SK-N-SH (cell line): ENCODE measurements around the gene TSHZ2. TPM values are rescaled to one million over a fixed set of nuclear protein-coding genes. Genes with fewer than 3 reads are reported as not detected.

Source experiments
- CTCF ChIA-PET: fragments of 300-600, 350-600 bp; formaldehyde crosslinking; extraction: SDS; loops from one replicate; lab custom pipeline; 2021; lab: Yijun Ruan, JAX
- POLR2A ChIA-PET: fragments of 350-600 bp; sonication (Branson Sonifier 250); formaldehyde crosslinking; extraction: SDS; loops from one replicate; lab custom pipeline; 2020; ENCODE audit warnings: antibody characterized with exemption, inconsistent platforms; lab: Yijun Ruan, JAX
- DNase-seq: peaks from one replicate; pipeline ENCODE4 v3.0.0; 2012
- H2AFZ ChIP-seq: fragments of 200-600 bp; sonication (generic); 2 replicates; pipeline ENCODE4 v1.8.1; 2016; ENCODE audit warnings: antibody characterized with exemption, mild to moderate bottlenecking, low read depth
- H3F3A ChIP-seq: fragments of 200-600 bp; sonication (generic); replicated peaks from 2 replicates; pipeline ENCODE3; 2016; ENCODE audit warnings: antibody characterized with exemption, mild to moderate bottlenecking; ENCODE audit not compliant: insufficient read depth
- H3K27ac ChIP-seq, 2 experiments: fragments of 200-500 bp in 1 of 2; fragments of 200-600 bp in 1 of 2; sonication (Bioruptor generic) in 1 of 2; sonication (generic), shearing (Covaris generic) in 1 of 2; 2 replicates each; pipeline versions ENCODE4 v1.5.1 to v1.6.1; 2014 to 2016; ENCODE audit warnings: low read depth in 2 of 2, inconsistent platforms in 1 of 2, low read length in 1 of 2, mild to moderate bottlenecking in 1 of 2, mixed read lengths in 1 of 2
- H3K27me3 ChIP-seq: fragments of 200-600 bp; sonication (generic), shearing (Covaris generic); 2 replicates; pipeline ENCODE4 v1.6.1; 2016; ENCODE audit warnings: mixed run types; ENCODE audit not compliant: insufficient read depth
- H3K36me3 ChIP-seq, 2 experiments: fragments of 200-500 bp in 1 of 2; fragments of 200-600 bp in 1 of 2; sonication (Bioruptor generic) in 1 of 2; sonication (generic) in 1 of 2; replicated peaks in 1 of 2; 2 replicates each; pipeline versions ENCODE3 to v1.5.1; 2014 to 2016; ENCODE audit warnings: low read length in 1 of 2, mild to moderate bottlenecking in 1 of 2; ENCODE audit not compliant: insufficient read depth in 2 of 2, control insufficient read depth in 1 of 2
- H3K4me1 ChIP-seq, 2 experiments: fragments of 200-500 bp in 1 of 2; fragments of 200-600 bp in 1 of 2; sonication (Bioruptor generic) in 1 of 2; sonication (generic), shearing (Covaris generic) in 1 of 2; 2 replicates each; pipeline versions ENCODE4 v1.5.1 to v1.6.1; 2014 to 2016; ENCODE audit warnings: low read depth in 1 of 2, low read length in 1 of 2, mixed run types in 1 of 2; ENCODE audit not compliant: insufficient read depth in 2 of 2, control insufficient read depth in 1 of 2
- H3K4me2 ChIP-seq: fragments of 200-600 bp; sonication (generic), shearing (Covaris generic); 2 replicates; pipeline ENCODE4 v1.6.1; 2017; ENCODE audit warnings: mixed run types
- H3K4me3 ChIP-seq, 2 experiments: fragments of 200-500 bp in 1 of 2; fragments of 200-600 bp in 1 of 2; sonication (Bioruptor generic) in 1 of 2; sonication (generic), shearing (Covaris generic) in 1 of 2; 2 replicates each; pipeline versions ENCODE4 v1.5.1 to v1.8.1; 2014 to 2016; ENCODE audit warnings: low read depth in 2 of 2, inconsistent platforms in 1 of 2, low read length in 1 of 2, mild to moderate bottlenecking in 1 of 2, mixed read lengths in 1 of 2, moderate library complexity in 1 of 2
- H3K79me2 ChIP-seq: fragments of 200-600 bp; sonication (generic); 2 replicates; pipeline ENCODE4 v1.8.1; 2017; ENCODE audit warnings: mild to moderate bottlenecking; ENCODE audit not compliant: insufficient read depth
- H3K9ac ChIP-seq: fragments of 200-600 bp; sonication (generic); 2 replicates; pipeline ENCODE4 v1.6.1; 2017; ENCODE audit warnings: mixed run types
- H3K9me2 ChIP-seq: fragments of 200-600 bp; sonication (generic); 2 replicates; pipeline ENCODE4 v1.6.1; 2017; ENCODE audit warnings: mixed run types
- H3K9me3 ChIP-seq: fragments of 200-600 bp; sonication (generic); 2 replicates; pipeline ENCODE4 v1.6.1; 2017; ENCODE audit warnings: mixed run types, mild to moderate bottlenecking, moderate library complexity
- H4K20me1 ChIP-seq: fragments of 200-600 bp; sonication (generic); 2 replicates; pipeline ENCODE4 v1.6.1; 2017; ENCODE audit warnings: mild to moderate bottlenecking, mixed run types; ENCODE audit not compliant: insufficient read depth
- CHD2 ChIP-seq: fragments of 150-350 bp; IDR thresholded peaks from 2 replicates; pipeline ENCODE4 v1.6.1; 2018; ENCODE audit warnings: low read length; ENCODE audit not compliant: partially characterized antibody
- EZH2phosphoT487 ChIP-seq: fragments of 200-600 bp; sonication (generic); IDR thresholded peaks from 2 replicates; pipeline ENCODE4 v1.6.1; 2017; ENCODE audit warnings: low read depth, mixed run types, mild to moderate bottlenecking, antibody characterized with exemption, moderate library complexity, borderline replicate concordance
- POLR2AphosphoS5 ChIP-seq: IDR thresholded peaks from 2 replicates; pipeline ENCODE4 v1.6.1; 2012; ENCODE audit warnings: low read depth, low read length
- RAD21 ChIP-seq: IDR thresholded peaks from 2 replicates; pipeline ENCODE4 v1.6.1; 2012; ENCODE audit warnings: mild to moderate bottlenecking, low read length
- WGBS: methylation state at CpG from one replicate; pipeline ENCODE4 v1.1.6; 2017; ENCODE audit warnings: low lambda C conversion rate; 5-methylcytosine and 5-hydroxymethylcytosine counted together
- polyA plus RNA-seq, 3 experiments: library from polyadenylated mRNA; depleted of rRNA; stranded (reverse); fragments of >200 nt; gene quantifications; 2 replicates each; pipeline ENCODE4 v1.2.3, GENCODE V29; 2012
- TF ChIP-seq, protein P1 (sequence below): IDR thresholded peaks from 2 replicates; pipeline ENCODE4; 2012
- TF ChIP-seq, protein P2 (sequence below): IDR thresholded peaks from 2 replicates; pipeline ENCODE4 v1.6.1; 2012; ENCODE audit warnings: mild to moderate bottlenecking, low read depth, low read length, moderate library complexity
- TF ChIP-seq, protein P3 (sequence below): fragments of 150-350 bp; IDR thresholded peaks from 2 replicates; pipeline ENCODE4 v1.6.1; 2016; ENCODE audit warnings: mild to moderate bottlenecking, low read depth, low read length
- TF ChIP-seq, protein P4 (sequence below): fragments of 200-600 bp; sonication (generic); IDR thresholded peaks from 2 replicates; pipeline ENCODE4 v1.6.1; 2017; ENCODE audit warnings: antibody characterized with exemption, mild to moderate bottlenecking, moderate library complexity

The TSHZ2 gene
- polyA plus RNA-seq, 1 of the 3 experiments (the other 2 are of a cell fraction): 0.13 TPM

DNA sequence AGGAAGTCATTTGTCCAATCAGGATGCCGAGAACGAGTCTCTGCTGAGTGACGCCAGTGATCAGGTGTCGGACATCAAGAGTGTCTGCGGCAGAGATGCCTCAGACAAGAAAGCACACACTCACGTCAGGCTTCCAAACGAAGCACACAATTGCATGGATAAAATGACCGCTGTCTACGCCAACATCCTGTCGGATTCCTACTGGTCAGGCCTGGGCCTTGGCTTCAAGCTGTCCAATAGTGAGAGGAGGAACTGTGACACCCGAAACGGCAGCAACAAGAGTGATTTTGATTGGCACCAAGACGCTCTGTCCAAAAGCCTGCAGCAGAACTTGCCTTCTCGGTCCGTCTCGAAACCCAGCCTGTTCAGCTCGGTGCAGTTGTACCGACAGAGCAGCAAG, 281.5 kb downstream of the TSHZ2 start:
- Histone ChIP-seq H3K27me3 (no peaks in the 10 kb centered on the region), H3K4me1 (no peaks in the 10 kb centered on the region), H3K9ac (no peak overlapping the region), H3K36me3 (no peaks in the 10 kb centered on the region), H3K79me2 (no peaks in the 10 kb centered on the region), H3F3A (no peaks in the 10 kb centered on the region), H3K9me2 (no peaks in the 10 kb centered on the region), H3K4me2 (no peak overlapping the region), H3K27ac (no peak overlapping the region), H3K9me3 (no peaks in the 10 kb centered on the region), H4K20me1 (no peaks in the 10 kb centered on the region), H3K4me3 (no peak overlapping the region), H2AFZ (no peak overlapping the region)
- TF ChIP-seq, protein P1, sequence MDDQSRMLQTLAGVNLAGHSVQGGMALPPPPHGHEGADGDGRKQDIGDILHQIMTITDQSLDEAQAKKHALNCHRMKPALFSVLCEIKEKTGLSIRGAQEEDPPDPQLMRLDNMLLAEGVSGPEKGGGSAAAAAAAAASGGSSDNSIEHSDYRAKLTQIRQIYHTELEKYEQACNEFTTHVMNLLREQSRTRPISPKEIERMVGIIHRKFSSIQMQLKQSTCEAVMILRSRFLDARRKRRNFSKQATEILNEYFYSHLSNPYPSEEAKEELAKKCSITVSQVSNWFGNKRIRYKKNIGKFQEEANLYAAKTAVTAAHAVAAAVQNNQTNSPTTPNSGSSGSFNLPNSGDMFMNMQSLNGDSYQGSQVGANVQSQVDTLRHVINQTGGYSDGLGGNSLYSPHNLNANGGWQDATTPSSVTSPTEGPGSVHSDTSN: no peak
- TF ChIP-seq RAD21 (no peak), EZH2phosphoT487 (no peak), POLR2AphosphoS5 (no peak), CHD2 (no peak)
- TF ChIP-seq, protein P2, sequence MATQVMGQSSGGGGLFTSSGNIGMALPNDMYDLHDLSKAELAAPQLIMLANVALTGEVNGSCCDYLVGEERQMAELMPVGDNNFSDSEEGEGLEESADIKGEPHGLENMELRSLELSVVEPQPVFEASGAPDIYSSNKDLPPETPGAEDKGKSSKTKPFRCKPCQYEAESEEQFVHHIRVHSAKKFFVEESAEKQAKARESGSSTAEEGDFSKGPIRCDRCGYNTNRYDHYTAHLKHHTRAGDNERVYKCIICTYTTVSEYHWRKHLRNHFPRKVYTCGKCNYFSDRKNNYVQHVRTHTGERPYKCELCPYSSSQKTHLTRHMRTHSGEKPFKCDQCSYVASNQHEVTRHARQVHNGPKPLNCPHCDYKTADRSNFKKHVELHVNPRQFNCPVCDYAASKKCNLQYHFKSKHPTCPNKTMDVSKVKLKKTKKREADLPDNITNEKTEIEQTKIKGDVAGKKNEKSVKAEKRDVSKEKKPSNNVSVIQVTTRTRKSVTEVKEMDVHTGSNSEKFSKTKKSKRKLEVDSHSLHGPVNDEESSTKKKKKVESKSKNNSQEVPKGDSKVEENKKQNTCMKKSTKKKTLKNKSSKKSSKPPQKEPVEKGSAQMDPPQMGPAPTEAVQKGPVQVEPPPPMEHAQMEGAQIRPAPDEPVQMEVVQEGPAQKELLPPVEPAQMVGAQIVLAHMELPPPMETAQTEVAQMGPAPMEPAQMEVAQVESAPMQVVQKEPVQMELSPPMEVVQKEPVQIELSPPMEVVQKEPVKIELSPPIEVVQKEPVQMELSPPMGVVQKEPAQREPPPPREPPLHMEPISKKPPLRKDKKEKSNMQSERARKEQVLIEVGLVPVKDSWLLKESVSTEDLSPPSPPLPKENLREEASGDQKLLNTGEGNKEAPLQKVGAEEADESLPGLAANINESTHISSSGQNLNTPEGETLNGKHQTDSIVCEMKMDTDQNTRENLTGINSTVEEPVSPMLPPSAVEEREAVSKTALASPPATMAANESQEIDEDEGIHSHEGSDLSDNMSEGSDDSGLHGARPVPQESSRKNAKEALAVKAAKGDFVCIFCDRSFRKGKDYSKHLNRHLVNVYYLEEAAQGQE: no peak
- TF ChIP-seq, protein P3, sequence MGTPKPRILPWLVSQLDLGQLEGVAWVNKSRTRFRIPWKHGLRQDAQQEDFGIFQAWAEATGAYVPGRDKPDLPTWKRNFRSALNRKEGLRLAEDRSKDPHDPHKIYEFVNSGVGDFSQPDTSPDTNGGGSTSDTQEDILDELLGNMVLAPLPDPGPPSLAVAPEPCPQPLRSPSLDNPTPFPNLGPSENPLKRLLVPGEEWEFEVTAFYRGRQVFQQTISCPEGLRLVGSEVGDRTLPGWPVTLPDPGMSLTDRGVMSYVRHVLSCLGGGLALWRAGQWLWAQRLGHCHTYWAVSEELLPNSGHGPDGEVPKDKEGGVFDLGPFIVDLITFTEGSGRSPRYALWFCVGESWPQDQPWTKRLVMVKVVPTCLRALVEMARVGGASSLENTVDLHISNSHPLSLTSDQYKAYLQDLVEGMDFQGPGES: no peak
- TF ChIP-seq, protein P4, sequence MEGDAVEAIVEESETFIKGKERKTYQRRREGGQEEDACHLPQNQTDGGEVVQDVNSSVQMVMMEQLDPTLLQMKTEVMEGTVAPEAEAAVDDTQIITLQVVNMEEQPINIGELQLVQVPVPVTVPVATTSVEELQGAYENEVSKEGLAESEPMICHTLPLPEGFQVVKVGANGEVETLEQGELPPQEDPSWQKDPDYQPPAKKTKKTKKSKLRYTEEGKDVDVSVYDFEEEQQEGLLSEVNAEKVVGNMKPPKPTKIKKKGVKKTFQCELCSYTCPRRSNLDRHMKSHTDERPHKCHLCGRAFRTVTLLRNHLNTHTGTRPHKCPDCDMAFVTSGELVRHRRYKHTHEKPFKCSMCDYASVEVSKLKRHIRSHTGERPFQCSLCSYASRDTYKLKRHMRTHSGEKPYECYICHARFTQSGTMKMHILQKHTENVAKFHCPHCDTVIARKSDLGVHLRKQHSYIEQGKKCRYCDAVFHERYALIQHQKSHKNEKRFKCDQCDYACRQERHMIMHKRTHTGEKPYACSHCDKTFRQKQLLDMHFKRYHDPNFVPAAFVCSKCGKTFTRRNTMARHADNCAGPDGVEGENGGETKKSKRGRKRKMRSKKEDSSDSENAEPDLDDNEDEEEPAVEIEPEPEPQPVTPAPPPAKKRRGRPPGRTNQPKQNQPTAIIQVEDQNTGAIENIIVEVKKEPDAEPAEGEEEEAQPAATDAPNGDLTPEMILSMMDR: no peak
- CTCF ChIA-PET: interaction anchor here (0.7 kb wide), 1 partner anchor 13 kb away, joined by 3 read pairs; no protein-coding TSS in a partner anchor
- 71% methylated on average over 18 of the region's 18 CpGs for WGBS
- POLR2A ChIA-PET: no interaction called here
- DNase-seq: no peak
